NOMO-1 treated with dmso at 0.1 percent for 144 hours (cell line): ENCODE measurements around the gene HDDC3.
"Not testable (repeated sequence)": the region's sequence is repeated elsewhere in the genome, so short reads cannot be mapped to it uniquely, and the experiment has no call there.

Experiments used
- DNase-seq: peaks from one replicate; lab custom pipeline; 2025; ENCODE audit not compliant: unreplicated experiment; lab: John Stamatoyannopoulos, UW

HDDC3 gene

DNA sequence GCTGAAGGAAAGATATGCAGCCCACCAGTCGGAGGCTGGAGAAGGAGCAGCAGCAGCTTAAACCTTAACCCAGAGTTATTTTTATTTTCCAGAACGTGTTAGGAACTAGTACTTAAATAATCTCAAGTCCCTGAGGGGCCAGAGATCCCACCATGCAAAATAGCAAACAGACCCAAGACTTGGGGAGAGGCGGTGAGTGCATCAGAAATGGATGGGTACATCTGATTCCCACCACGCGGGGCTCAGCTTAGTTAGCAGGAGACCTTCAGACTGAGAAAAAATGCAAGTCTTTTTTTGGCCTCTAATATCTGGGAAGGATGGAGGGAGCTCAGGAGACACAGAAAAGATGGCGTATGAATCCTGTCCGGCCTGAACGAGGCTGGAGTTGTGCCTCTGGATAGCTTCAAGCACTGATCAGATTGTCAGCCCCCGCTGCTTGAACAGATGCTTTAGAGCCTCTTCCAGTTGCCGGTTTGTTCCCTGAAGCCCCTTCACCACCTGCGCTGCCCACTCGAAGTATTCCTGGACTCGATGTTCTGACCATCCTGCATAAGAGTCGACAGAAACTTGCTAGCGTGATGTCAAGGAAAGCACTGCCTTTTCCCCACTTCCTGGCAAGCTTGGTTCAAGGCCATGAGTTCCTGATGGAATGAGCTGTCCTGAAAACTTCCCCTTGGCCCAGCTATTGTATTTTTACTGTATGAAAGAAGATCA, 1.3 kb downstream of the HDDC3 start:
- DNase-seq: no peak

- no peak for DNase-seq
These were observed 2.9 kb downstream of the HDDC3 start for GRCh38 chr15:90929246-90930019.

GRCh38 chr15:90928106-90928505, 4.2 kb downstream of the HDDC3 start:
- DNase-seq: not testable (repeated sequence)

- not testable (repeated sequence) for DNase-seq
These were observed 5.6 kb downstream of the HDDC3 start for GRCh38 chr15:90926766-90927165.

GRCh38 chr15:90924375-90924774, 8.0 kb downstream of the HDDC3 start:
- no peak for DNase-seq

DNA sequence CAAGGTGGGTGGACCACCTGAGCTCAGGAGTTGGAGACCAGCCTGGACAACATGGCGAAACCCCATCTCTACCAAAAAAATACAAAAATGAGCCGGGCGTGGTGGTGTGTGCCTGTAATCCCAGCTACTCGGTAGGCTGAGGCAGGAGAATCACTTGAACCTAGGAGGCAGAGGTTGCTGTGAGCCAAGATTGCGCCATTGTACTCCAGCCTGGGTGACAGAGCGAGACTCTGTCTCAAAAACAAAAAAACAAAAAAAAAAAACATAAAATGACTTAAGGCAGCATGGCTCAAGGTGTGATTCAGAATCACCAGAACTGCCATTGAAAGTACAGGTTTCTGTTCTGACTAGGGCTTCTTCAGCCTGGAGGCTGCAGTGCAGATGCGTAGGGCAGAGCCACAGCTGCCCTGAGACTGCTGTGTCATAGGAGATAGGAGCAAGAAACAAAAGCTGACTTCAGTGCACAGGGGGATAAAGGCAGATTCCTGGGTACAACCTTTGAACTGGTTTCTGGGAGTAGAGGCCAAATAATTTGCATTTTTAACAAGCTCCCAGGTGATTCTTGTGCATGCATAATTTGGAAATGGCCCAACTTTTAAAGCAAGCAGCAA, 9.5 kb downstream of the HDDC3 start:
- not testable (repeated sequence) for DNase-seq

- no peak for DNase-seq
These were observed 10.5 kb downstream of the HDDC3 start for GRCh38 chr15:90921887-90922286.

GRCh38 chr15:90918835-90919234, 13.5 kb downstream of the HDDC3 start:
- no peak for DNase-seq

DNA sequence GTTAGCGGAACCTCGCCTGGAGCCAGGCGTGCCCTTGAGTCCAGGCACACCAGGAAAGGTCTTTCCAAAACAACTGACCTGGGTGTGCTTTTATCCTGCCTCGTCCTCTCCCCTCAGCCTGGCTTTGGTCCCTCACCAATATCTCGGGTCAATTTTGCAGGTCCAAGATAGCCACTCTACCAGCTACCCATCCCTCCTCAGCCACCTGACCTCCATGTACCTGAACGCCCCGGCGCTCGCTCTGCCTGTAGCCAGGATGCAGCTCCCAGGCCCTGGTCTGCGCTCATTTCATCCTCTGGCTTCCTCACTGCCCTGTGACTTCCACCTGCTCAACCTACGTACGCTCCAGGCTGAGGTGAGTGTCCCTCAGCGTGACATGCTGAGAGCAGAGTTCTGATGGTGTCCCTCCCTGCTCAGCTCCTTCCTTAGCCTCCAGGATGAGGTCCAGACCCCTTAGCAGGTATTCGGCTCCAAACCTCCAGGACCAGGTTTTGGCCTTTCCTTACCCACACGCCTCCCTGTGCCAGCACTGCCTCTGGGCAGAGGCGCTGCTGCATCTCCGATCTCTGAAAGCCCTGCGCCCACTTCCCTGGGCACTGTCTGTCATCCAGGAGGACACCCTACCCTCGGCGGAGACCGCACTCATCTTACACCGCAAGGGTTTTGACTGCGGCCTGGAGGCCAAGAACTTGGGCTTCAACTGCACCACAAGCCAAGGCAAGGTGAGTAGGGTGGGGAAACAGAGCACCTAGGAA, 14.1 kb downstream of the HDDC3 start:
- DNase-seq: no peak

DNA sequence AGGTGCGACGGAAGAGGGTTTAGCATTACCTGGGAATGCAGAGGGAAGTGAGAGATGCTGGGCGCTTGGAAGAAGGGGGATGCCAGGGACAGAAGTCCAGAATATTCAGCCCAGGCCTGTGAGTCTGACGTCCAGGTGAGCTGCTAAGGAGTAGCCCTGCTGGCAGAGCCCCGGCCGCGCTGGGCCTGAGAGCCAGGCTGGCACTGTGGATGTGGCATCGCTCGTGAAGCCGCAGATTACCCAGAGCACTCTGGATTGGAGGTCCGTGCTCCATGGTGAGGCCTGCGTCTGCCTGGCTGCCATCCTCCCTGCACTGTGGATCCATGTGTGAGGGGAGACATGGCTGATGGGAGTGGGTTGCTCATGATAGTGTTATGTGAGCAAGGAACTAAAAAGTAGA, 14.8 kb downstream of the HDDC3 start:
- no peak for DNase-seq

- DNase-seq: no peak
These were observed 15.9 kb downstream of the HDDC3 start for GRCh38 chr15:90916461-90916860.

DNA sequence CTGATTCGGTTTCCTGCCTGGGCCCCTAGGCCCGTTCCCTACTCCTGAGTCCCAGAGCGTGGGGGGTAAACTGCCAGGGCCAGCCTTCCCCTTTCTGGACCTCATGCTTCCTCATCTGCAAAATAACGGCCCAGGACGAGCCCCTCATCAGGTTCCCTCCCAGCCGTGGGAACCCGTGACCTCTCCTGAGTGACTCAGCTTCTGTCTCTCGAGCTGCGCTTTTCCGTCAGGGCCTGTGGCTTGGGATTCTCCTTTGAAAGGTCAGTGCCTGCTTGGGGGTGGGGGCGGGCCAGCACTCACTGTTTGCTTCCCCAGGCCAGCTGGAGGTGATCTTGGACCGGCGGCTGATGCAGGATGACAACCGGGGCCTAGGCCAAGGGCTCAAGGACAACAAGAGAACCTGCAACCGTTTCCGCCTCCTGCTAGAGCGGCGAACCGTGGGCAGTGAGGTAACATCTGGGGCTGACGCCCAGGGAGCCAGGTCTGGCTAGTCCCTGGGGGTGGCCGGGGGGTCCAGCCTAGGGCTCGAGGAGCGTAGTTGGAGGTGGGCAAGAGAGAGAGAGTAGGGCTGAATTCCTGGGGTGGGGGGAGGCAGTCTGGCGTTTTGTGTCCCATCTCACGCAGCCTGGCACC, 16.4 kb downstream of the HDDC3 start:
- peak; percentile 80 for DNase-seq

- no peak for DNase-seq
These were observed 17.0 kb downstream of the HDDC3 start for GRCh38 chr15:90915216-90915807.

DNA sequence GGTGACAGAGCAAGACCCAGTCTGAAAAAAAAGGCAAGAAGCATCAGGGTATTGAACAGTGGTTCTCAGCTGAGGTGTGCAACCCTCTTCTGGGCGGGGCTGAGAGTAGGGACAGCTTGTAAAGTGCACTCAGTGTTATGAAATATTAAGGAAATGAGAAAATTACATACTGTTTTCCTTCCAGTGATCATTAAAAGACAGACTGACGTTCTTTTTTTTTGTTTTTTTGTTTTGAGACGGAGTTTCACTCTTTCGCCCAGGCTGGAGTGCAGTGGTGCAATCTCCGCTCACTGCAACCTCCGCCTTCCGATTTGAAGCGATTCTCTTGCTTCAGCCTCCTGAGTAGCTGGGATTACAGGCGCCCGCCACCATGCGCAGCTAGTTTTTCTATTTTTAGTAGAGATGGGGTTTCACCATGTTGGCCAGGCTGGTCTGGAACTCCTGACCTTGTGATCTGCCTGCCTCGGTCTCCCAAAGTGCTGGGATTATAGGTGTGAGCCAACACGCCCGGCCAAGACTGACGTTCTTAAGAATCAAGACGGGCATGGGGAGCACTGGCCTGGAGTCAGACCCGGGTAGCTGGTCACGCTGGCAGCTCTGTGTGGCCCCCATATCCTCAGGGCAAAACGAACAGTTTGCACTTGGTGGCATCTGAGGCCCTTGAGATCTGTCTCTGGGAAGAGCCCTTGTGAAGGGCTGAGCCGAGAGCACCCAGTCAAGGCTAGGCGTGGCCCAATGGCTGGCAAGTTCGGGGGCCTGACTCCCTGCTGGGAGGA, 17.9 kb downstream of the HDDC3 start:
- DNase-seq: peak; percentile 54

DNA sequence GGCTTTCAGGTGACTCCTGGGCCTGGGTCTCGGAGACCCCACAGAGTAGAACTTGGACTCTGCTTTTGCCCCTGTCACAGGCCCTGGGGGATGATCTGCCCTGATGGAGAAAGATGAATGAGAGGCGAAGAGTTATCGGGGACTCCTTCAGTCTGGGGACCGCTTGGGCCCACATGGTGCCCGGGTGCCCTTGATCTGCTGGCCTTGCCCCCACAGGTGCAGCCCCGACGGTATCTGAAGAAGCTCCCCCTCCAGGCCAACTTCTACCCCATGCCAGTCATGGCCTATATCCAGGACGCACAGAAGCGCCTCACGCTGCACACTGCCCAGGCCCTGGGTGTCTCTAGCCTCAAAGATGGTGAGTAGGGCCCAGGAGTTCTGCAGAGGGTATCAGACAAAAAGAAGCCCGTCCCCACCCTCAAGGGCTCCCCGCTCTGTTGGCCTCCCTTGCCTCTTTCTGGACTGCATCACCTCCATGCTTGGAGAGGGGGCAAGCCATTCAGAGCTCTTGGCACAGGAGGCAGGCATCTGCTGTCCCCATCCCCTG, 18.9 kb downstream of the HDDC3 start:
- no peak for DNase-seq

GRCh38 chr15:90912770-90913075, 19.6 kb downstream of the HDDC3 start:
- no peak for DNase-seq

GRCh38 chr15:90911906-90912769, 20.2 kb downstream of the HDDC3 start:
- DNase-seq: no peak

GRCh38 chr15:90911302-90911623, 21.1 kb downstream of the HDDC3 start:
- DNase-seq: no peak
